OCI-LY1 (cell line): ENCODE data around the gene ACKR2.

ENCODE experiments used
- EZH2 ChIP-seq: fragments of 200-600 bp; sonication (generic), shearing (Covaris generic); IDR thresholded peaks from 2 replicates; pipeline ENCODE4 v1.8.0; 2017; ENCODE audit warnings: borderline replicate concordance, mixed run types, mild to moderate bottlenecking, antibody characterized with exemption, low read length, moderate library complexity, mixed read lengths
- TF ChIP-seq, protein P1 (sequence below): fragments of 200-600 bp; sonication (generic), shearing (Covaris generic); IDR thresholded peaks from 2 replicates; pipeline ENCODE4 v1.5.1; 2017; ENCODE audit warnings: mild to moderate bottlenecking, antibody characterized with exemption, low read length, moderate library complexity, mixed read lengths

DNA sequence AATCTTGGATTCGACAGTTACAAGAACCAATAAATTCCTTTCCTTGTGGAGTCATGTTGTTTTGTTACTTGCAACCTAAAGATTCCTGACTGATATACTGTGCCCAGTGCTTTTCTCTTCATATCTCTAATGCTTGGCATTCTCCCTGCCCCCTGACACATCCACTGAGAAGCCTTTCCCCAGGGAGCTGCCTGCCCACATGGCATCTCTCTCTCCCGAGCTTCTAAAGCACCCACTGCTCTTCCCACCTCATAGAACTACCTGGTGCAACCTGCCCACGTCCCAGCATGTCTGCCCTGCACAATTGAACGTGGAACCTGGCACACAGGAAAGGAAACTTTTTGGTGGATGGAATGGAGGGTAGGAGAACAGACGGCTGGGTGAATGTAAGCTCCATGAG is 59.6 kb downstream of the ACKR2 start:
- TF ChIP-seq, protein P1, sequence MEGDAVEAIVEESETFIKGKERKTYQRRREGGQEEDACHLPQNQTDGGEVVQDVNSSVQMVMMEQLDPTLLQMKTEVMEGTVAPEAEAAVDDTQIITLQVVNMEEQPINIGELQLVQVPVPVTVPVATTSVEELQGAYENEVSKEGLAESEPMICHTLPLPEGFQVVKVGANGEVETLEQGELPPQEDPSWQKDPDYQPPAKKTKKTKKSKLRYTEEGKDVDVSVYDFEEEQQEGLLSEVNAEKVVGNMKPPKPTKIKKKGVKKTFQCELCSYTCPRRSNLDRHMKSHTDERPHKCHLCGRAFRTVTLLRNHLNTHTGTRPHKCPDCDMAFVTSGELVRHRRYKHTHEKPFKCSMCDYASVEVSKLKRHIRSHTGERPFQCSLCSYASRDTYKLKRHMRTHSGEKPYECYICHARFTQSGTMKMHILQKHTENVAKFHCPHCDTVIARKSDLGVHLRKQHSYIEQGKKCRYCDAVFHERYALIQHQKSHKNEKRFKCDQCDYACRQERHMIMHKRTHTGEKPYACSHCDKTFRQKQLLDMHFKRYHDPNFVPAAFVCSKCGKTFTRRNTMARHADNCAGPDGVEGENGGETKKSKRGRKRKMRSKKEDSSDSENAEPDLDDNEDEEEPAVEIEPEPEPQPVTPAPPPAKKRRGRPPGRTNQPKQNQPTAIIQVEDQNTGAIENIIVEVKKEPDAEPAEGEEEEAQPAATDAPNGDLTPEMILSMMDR = no peak
- no peak for TF ChIP-seq EZH2
